ENCODE data around the gene C5orf15. TPM values are rescaled to one million over a fixed set of nuclear protein-coding genes. Genes with fewer than 3 reads are reported as not detected.

The C5orf15 gene
- total and polyA plus RNA-seq, 9 of the 15 experiments (the other 6 are each of a cell fraction or from before 2014, with no cell fraction given) = 23.3 to 50.7 (median 35.5) TPM

DNA sequence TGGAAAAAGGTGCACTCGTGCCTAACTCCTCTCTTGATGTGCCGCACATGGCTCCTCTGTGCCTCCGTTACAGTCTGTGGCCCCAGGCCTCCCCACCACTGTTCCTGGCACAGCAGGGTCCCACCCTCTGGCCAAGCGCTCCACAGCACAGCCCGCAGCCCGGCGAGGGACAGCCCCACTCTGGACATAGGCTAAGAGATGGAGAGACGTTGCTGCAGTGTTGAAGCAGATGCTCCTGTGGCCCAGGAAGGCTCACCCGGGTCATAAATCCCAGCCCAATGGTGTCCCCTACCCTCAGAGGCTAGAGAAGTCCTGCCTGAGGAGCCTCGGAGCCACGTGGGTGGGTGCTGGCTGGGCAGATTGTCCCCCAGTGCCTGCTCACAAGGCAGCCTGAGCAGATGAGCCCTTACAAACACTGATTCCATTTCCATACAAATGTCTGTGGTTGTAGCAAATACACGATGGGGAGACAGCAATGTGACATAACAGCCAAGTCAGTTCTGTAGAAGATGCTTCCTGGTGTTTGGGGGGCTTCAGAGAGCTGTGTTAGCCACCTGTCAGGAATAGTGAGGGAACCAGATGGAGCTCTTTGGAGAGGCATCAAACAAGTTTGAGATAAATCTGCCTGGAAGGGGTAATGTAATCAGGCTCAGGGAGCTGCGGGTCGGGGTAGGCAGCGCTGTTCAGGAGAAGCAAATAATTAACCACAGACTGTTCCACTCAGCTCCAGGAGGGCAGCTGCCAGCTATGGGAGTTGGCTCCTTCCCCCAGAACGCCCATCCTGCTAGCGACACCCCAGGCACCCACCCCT, 41.7 kb downstream of the C5orf15 start:
- no peak for FAIRE-seq
- Histone ChIP-seq H2AFZ (ENCODE audit: low read depth, low read length) (peak overlapping the region; percentile 51), H3K27ac (ENCODE audit: extremely low read depth, low read depth, low read length) (no peak overlapping the region), H4K20me1 (replicated peaks; ENCODE audit: control insufficient read depth, insufficient read depth, low read length) (no peaks in the 10 kb centered on the region), H3K9me3 (replicated peaks; ENCODE audit: control insufficient read depth, insufficient read depth, low read depth, low read length) (no peaks in the 10 kb centered on the region), H3K27me3 (ENCODE audit: control insufficient read depth in 2 of 2, insufficient read depth in 2 of 2, low read length in 2 of 2) (no peaks in the 10 kb centered on the region), H3K79me2 (ENCODE audit: control insufficient read depth, insufficient read depth, low read length) (no peaks in the 10 kb centered on the region), H3K9me1 (ENCODE audit: control insufficient read depth, insufficient read depth, low read length) (peaks cover 3% of the 10 kb centered on the region), H3K4me1 (replicated peaks in 1 of 2; ENCODE audit: control insufficient read depth in 2 of 2, insufficient read depth in 2 of 2, low read length in 2 of 2) (peaks cover 30 to 34% of the 10 kb centered on the region in 2 experiments), H3K9ac (ENCODE audit: insufficient read depth in 1 of 2, low read depth in 2 of 2, low read length in 2 of 2) (no peak overlapping the region; a peak in 1 of 4 replicates), H3K4me3 (no peak overlapping the region), H3K36me3 (ENCODE audit: control insufficient read depth, insufficient read depth, low read length) (no peaks in the 10 kb centered on the region), H3K4me2 (ENCODE audit: insufficient read depth, low read length) (no peak overlapping the region)
- CTCF ChIA-PET (ENCODE audit: low intra/inter-chr PET ratio) = no interaction called here
- no peak for TF ChIP-seq ZBTB1 (CRISPR knock-in tag; IDR thresholded peaks at IDR 0.05; ENCODE audit: borderline replicate concordance, low read depth)
- TF ChIP-seq LARP7 (IDR thresholded peaks at IDR 0.05) = no peak
- no peak for TF ChIP-seq SRSF3 (IDR thresholded peaks at IDR 0.05; ENCODE audit: insufficient read depth, low read length)
- no peak for TF ChIP-seq NCOA4 (IDR thresholded peaks at IDR 0.05; ENCODE audit: partially characterized antibody)
- no peak for ATAC-seq
- intact Hi-C loops (cut with micrococcal nuclease) = no loop called here
- no TSS peak for BruUV-seq (replicated peaks)
- no peak for DNase-seq (ENCODE audit: extremely low read depth in 1 of 4, low spot score in 3 of 4)
- 61% methylated on average over 17 of the region's 17 CpGs for WGBS (ENCODE audit: insufficient coverage, low coverage, missing lambda C conversion rate)
- in situ Hi-C loops (cut with MboI) = no loop called here
- POLR2A ChIA-PET = interaction anchor here (0.6 kb wide), 1 partner anchor 24 kb away, joined by 5 read pairs; no protein-coding TSS in a partner anchor

All from K562 (cell line).